ENCODE results near the gene TM9SF2.

TM9SF2 gene

DNA sequence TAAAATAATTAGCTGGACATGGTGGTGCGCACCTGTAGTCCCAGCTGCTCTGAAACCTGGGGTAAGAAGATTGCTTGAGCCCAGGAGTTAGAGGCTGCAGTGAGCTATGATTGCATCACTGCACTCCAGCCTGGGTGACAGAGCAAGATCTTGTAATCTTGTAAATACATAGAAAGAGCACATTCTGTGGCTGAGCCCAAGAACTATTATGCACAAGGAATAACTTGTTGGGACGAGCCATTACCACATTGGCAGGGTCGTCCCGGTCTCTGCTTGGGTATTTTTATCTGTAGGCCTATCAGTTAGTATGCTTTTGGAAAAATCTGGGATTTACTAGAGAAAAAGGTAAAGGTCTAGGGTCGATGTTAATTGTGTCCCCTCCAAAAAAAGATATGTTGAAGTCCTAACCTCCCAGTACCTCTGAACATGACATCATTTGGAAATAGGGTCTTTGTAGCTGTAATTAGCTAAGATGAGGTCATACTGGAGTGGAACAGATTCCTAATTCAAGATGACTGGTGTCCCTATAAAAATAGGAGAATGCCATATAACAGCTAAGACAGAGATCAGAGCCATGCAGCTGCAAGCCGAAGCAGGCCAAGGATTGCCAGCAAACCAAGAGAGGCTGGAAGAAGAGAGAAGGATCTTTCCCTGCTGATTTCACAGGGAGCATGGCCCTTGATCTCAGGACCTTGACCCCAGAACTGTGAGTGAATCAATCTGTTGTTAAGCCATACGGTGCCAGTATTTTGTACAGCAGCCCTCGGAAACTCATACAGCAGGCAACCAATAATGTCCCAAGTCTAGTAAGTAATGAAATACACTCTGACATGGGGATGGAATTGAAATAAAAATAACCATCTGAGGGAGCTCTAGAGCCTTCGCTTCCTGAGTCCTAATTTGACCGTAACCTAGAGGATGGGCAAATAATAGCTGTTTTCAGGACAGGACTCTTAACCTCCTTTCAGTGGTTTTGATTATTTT lies 77.0 kb downstream of the TM9SF2 start:
- DNase-seq (ENCODE audit: low read depth in 3 of 3), result no peak

DNA sequence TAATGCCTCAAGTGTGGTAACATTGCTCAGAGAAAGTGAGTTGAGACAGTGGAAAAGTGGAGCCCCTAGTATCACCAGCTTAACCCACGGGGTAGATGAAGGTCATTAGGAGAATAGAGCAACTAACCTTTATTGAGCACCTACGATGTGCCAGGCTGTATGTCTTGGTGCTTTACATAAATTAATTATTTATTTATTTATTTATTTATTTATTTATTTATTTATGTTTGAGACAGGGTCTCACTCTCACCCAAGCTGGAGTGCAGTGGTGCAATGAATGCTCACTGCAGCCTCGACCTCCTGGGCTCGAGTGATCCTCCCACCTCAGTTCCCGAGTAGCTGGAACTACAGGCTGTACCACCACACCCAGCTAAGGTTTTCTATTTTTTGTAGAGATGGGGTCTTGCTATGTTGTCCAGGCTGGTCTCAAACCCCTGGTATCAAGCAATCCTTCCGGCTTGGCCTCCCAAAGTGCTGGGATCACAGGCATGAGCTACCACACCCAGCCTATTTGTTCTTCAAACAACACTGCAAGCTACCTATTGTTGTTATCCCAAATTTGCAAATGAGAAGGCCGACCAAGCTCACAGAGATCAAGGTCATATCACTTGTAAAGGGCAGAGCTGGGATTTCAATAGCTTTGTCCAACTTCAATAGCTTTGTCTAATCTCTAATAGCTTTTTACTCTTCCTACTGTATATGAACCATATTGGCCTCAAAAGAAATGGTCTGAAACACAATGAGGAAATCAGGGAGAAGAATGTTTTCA lies 79.4 kb downstream of the TM9SF2 start:
- no peak for DNase-seq (ENCODE audit: low read depth in 3 of 3)

DNA sequence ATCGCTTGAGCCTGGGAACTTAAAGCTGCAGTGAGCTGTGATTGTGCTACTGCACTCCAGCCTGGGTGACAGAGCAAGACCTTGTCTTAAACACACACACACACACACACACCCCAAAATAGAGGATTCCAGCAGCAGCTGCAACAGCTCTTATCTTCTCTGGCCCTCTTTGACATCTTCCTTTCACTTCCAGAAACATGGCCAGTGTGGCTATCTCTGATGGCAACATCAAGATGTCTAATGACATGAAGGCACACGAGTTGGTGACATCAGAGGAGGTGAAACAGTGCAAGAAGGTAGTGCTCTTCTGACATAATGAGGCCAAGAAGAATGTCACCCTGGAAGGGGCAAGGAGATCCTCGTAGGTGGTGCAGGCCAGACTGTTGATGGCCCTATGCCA lies 81.2 kb downstream of the TM9SF2 start:
- DNase-seq (ENCODE audit: low read depth in 3 of 3), result no peak

DNA sequence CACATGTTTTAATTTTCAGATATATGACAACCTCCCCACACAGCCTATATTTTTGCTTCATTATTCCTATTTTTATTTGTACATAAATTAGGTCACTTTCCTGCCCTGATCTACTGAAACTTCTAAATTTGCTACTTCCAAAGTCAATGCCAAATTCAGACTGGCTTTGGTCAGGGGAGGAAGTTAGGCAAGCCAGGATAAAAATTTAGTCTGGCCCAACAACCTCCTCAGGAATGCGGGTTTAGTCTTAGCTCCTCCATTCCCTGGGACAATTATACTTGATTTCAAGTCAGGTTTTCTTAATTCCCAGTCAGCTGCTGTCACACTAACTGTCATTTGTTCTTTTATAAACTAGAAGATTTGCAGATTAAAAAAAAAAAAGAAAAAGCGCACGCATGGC lies 84.3 kb downstream of the TM9SF2 start:
- DNase-seq (ENCODE audit: low read depth in 3 of 3), result no peak

DNA sequence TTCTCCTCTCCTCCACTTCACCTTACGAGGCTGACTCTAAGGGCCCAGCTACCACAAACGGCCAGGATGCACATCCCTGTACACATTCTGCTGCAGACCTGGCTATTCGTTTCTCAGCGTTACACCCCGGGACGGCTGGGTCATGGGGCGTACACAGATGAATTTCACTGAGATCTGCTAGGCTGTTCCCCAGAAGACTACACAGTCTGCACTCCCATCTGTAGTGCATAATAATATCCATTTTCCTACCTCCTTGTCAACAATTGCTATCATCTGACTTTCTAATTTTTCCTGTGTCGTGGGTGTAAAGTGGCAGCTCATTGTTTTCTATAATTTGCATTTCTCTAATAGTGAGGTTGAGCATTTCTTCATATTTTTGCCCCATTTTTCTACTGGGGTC lies 85.7 kb downstream of the TM9SF2 start:
- DNase-seq (ENCODE audit: low read depth in 3 of 3), result no peak

DNA sequence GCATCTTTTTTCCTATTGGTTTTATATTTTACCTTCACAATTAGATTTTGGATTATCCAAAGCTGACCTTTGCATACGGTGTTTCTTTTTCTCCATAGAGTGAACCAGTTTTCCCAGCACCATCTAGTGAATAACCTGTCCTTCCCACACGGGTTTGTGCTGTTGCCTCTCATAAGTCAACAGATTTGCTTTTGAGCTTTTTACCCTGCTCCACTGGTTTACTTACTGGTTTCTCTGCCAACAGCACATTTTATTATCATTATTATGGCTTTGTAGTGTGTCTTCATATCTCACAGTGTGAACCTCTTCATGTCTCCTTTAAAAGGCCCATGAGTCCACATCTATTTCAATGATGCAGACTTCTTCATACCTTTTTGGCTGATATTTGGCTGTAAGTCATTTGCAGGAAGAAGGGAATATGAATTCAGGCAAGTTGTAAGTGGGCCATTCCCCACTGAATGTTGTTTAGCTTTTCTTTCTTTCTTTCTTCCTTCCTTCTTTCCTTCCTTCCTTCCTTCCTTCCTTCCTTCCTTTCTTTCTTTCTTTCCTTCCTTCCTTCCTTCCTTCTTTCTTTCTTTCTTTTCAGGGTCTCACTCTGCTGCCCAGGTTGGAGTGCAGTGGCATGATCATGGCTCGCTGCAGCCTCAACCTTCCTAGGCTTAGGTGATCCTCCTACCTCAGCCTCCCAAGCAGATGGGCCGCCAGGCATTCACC lies 86.8 kb downstream of the TM9SF2 start:
- DNase-seq (ENCODE audit: low read depth in 3 of 3), result no peak

DNA sequence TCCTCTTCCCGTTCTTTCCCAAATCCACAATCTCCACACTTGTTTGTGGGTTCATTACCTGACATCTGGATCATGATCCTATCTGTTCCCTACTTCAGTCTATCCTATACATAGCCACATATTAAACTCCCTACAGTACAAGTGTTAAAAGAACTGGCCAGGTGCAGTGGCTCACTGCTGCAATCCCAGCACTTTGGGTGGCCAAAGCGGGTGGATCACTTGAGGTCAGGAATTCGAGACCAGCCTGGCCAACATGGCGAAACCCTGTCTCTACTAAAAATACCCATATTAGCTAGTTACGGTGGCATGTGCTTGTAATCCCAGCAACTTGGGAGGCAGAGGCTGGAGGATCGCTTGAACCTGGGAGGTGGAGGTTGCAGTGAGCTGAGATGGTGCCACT lies 88.3 kb downstream of the TM9SF2 start:
- no peak for DNase-seq (ENCODE audit: low read depth in 3 of 3)

DNA sequence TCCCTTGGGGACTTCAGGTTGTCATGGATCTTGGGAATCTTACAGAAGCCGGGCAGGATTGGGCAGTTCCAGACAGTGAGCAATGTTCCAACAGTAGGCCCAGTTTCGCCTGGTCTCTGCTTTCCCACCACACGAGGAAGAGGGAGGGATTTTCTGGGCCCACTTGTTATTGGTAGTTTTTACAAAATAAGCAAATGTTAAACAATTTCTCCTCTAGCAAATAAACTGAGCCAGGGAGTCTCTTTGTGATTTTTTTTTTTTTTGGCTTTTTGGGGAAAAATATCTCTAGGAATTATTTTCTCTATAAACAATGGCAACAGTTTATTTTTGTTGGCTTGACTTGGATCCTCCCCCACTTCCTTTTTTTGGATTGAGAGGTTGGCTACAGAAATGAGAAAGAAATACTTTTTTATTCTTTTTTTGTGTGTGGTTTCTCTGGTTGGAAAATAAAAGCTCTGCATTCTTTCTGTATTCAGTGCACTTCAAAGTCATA lies 89.3 kb downstream of the TM9SF2 start:
- no peak for DNase-seq (ENCODE audit: low read depth in 3 of 3)

DNA sequence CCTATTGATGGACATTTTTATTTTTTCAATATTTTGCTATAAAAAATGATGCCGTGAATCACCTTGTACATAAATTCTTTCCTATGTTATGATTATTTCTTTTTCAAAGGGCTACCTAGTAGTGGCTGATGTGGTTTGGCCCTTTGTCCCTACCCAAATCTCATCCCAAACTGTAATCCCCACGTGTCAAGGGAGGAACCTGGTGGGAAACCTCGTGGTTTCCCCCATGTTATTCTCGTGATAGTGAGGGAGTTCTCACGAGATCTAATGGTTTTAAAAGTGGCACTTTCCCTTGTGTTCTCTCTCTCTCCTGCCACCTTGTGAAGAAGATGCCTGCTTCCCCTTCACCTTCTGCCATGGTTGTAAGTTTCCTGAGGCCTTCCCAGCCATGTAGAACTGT lies 94.9 kb downstream of the TM9SF2 start:
- no peak for DNase-seq (ENCODE audit: low read depth in 3 of 3)

DNA sequence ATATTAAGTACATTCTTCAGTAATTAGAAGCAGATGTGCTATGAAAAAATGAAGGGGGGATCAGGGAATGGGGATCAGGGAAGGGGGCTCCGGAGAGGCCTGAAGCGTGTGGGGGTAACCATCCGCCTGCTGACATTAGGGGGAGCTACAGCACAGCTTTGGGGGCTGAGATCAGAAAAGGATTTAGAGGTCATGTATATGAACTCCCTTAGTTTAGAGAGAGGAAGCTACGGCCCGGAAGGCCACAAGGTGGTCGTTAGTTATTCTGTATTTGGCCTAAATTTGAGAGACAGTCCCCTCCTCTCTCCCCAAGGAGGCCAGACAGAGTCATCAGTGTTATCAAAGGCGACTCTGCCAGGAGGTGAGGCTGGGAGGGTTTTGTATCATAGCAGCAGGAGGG lies 99.0 kb downstream of the TM9SF2 start:
- no peak for DNase-seq (ENCODE audit: low read depth in 3 of 3)

DNA sequence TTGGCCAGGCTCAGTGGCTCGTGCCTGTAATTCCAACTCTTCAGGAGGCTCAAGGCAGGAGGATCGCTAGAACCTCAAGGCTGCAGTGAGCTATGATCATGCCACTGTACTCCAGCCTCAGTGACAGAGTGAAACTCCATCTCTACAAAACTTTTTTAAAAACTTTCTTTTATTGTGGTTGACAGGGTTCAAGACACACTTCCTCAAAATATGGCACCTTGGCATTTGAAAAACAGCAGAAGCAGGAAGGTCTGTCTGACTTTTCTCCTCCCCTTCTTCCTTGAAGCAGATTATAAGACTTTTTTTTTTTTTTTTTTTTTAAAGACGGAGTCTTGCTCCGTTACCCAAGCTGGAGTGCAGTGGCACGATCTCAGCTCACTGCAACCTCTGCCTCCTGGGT lies 100.3 kb downstream of the TM9SF2 start:
- DNase-seq (ENCODE audit: low read depth in 3 of 3), result no peak

DNA sequence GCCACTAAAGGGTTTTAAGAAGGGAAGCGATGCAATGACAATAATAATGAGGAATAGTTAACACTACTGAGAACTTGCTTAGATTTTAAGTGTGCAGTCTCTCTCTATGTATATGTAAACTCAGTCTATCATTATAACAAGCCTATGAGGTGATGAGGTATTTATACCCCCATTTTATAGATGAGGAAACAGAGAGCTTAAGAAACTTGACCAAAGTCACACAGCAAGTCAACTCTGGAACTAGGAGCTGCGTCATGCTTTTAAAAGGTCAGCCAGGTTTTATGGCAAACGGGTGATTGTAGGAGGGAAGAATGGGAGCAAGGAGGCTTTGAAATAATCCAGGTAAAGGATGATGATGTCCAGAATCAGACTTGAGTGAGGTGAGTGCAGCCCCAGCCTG lies 103.4 kb downstream of the TM9SF2 start:
- no peak for DNase-seq (ENCODE audit: low read depth in 3 of 3)

DNA sequence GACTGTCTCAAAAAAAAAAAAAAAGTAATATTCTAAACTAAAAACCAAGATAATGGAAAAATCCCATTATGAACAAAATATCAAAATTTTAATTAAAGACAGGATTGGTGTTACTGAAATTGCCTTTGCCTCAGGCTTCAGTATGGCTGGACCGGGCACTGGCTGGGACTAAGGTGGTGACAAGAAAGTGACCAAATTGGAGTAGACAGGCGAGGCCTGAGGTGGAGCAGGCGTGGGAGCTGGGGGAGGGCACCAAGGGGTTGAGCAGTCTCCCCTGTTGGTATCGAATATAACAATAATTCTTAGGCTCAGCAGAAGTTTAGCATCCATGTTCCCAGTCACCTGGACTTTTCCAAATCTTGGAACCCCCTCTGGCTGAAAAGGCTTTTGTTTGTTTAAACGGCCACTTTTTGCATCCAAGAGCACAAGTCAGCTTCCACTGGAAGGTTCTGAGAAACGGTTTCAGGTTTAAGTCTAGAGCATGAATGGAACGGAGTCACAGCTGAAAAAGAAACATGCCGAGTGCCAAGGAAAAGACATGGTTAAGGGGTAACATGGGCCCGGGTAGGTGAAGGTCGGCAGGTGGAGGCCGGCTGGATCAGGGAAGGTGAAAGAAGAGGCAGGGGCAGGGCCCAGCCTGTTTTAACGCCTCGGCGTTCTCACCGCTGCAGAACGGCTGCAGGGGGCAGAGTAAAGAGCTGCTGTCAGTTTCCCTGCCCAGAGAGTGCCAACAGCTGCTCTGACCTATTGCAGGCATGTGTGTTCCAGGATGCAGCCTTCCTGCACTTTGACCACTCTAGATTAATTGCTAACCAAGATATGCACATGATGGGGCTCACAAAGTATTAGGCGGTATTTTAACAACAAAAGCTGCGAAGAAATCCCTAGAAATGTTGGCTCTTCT lies 104.4 kb downstream of the TM9SF2 start:
- DNase-seq (ENCODE audit: low read depth in 3 of 3), result peak in 1 of 3 donors; percentile 23

DNA sequence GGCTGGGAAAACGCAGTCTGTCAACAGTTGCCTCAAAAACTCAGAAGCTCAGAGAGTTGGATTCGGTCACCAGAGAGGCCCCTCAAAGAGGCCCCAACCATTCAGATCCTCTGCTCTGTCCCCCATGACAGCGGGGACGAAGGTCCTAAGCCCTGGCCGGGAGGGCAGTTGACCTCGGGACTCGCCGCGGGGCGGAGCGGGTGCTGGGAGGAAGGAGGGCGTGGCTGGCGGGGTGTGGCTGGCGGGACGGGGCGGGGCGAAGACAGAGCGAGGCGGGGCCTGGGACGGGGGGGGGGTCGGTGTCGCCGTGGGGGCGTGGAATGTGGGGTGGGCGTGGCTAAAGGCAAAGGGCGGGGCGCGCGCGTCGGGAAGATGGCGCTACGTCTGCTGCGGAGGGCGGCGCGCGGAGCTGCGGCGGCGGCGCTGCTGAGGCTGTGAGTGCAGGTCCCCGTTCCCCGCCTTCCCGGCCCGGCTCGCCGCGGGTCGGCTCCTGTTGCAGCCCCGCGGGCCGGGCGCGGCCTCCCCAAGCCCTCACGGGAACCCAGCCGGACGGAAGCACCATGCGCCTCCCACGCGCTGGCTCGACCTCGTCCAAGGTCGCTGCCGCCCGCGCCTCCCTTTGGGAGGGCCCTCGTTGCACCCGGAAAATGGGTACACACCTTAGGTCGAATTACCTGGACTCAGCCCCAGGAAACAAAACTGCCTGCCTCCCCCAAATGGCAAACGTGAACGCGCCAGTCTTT lies 105.2 kb downstream of the TM9SF2 start, which contains the start of gene CLYBL:
CLYBL (plus strand) TSS at position 367 of the 743 bp plus-strand sequence.
- peak; percentile 77 to 90 (median 89) for DNase-seq (ENCODE audit: low read depth in 3 of 3)

DNA sequence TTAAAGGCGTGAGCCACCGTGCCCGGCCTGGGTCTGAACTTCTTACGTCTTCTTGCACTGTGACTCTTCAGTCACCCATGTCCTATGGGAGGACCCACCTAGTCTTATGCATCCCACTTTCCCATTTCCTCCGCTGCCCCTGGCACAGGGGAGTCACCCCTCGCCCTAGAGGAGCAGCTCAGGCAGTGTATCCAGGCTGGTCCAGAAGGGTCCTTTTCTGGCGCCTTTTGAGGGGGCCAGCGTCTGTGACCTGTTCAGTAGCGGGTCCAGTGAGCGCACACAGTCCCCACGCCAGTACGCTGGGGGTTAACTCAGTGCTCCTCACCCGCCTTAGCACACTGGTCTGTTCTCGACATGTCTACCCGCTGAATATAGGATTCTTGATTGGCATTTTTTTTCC lies 107.1 kb downstream of the TM9SF2 start:
- DNase-seq (ENCODE audit: low read depth in 3 of 3), result no peak

DNA sequence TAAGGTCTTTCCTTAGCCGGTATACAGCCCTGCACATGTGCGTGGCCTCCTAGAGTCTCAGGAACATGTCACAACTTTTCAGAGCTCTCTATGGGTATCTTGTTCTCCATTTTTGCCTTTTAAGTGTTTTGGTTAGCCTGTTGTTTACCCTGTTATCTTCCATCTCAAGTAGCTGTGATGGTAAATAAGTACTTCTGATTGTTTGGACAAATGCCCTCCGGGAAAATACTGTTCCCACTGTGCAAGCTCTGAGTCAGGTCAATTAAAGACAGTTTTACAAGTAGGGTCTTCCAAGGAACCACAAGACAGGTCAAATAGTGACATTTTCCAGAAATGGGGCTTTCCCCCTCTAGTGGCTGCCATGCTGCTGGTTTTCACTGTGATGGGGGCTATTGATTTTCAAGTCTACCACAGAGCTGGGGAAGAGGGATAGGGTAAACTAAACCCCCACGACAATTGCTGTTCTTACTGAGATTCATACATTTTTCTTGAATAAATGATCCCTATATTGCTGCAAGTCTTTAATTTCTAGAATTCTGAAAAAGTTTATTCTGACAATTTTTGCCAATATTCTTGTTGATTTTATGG lies 109.5 kb downstream of the TM9SF2 start:
- no peak for DNase-seq (ENCODE audit: low read depth in 3 of 3)

Measured in stimulated activated CD4-positive, alpha-beta T cell treated with anti-CD3 and anti-CD28 coated beads, TNF-alpha, amount 100 ng/mL, for 48 hours (primary cell).